RPMI7951 (cell line): Measurements from ENCODE around the gene LAMA1. TPM values are rescaled to one million over a fixed set of nuclear protein-coding genes. Genes with fewer than 3 reads are reported as not detected.
A peak's percentile ranks its signal among the peaks of the same experiment; 100 is the strongest.

ENCODE experiments used
- DNase-seq: peaks from one replicate; pipeline ENCODE4 v3.0.0-alpha.2; 2012; ENCODE audit warnings: low read depth
- total RNA-seq: library from RNA; depleted of rRNA; stranded (reverse); fragments of >200 nt; shearing (Covaris generic); gene quantifications from 2 replicates; pipeline ENCODE4 v1.2.3, GENCODE V29; 2014

LAMA1 gene
- total RNA-seq, 1 experiment from 2014 or later = 1.2 TPM

- DNase-seq = no peak
Measured at GRCh38 chr18:7047336-7047735, 70.3 kb downstream of the LAMA1 start.

- DNase-seq = peak; percentile 90
Measured at GRCh38 chr18:7038330-7038851, 79.2 kb downstream of the LAMA1 start.

- DNase-seq = no peak
Measured at GRCh38 chr18:7037470-7037869, 80.1 kb downstream of the LAMA1 start.

GRCh38 chr18:7035807-7036206 lies 81.8 kb downstream of the LAMA1 start:
- DNase-seq = no peak

- no peak for DNase-seq
Measured at GRCh38 chr18:7034924-7035323, 82.7 kb downstream of the LAMA1 start.

- no peak for DNase-seq
Measured at GRCh38 chr18:7032537-7032936, 85.1 kb downstream of the LAMA1 start.

GRCh38 chr18:7028625-7029024 lies 89.0 kb downstream of the LAMA1 start:
- no peak for DNase-seq

- DNase-seq = no peak
Measured at GRCh38 chr18:7025194-7025593, 92.4 kb downstream of the LAMA1 start.

GRCh38 chr18:7023581-7023980 lies 94.0 kb downstream of the LAMA1 start:
- no peak for DNase-seq

- DNase-seq = no peak
Measured at GRCh38 chr18:7023063-7023580, 94.5 kb downstream of the LAMA1 start.

- peak; percentile 49 for DNase-seq
Measured at GRCh38 chr18:7021994-7022840, 95.4 kb downstream of the LAMA1 start.

- DNase-seq = no peak
Measured at GRCh38 chr18:7020995-7021777, 96.4 kb downstream of the LAMA1 start.

GRCh38 chr18:7017013-7017412 lies 100.6 kb downstream of the LAMA1 start:
- no peak for DNase-seq

- DNase-seq = no peak
Measured at GRCh38 chr18:7011142-7011541, 106.5 kb downstream of the LAMA1 start.

- DNase-seq = no peak
Measured at GRCh38 chr18:7004009-7004408, 113.6 kb downstream of the LAMA1 start.

- DNase-seq = no peak
Measured at GRCh38 chr18:7002107-7002506, 115.5 kb downstream of the LAMA1 start.

- peak; percentile 21 for DNase-seq
Measured at GRCh38 chr18:7000484-7001096, 117.0 kb downstream of the LAMA1 start.

GRCh38 chr18:6997808-6998207 lies 119.8 kb downstream of the LAMA1 start:
- peak; percentile 5 for DNase-seq

GRCh38 chr18:6994771-6995430 lies 122.7 kb downstream of the LAMA1 start:
- peak; percentile 58 for DNase-seq

GRCh38 chr18:6994056-6994770 lies 123.4 kb downstream of the LAMA1 start:
- no peak for DNase-seq

GRCh38 chr18:6992761-6993160 lies 124.8 kb downstream of the LAMA1 start:
- no peak for DNase-seq
